Cardiac muscle cell (in vitro differentiated cells and primary cell): ENCODE results near the gene ANKRD44. TPM values are rescaled to one million over a fixed set of nuclear protein-coding genes. Genes with fewer than 3 reads are reported as not detected.

Experiments
- DNase-seq, 2 donors: peaks; one replicate each; pipeline versions ENCODE4 v3.0.0 to v3.0.0-alpha.2; 2010 to 2017; ENCODE audit warnings: low read depth in 1 of 2, low spot score in 1 of 2
- H3K27ac ChIP-seq: fragments of 200-600 bp; sonication (generic); 2 replicates; pipeline ENCODE4 v1.5.1; 2016
- H3K27me3 ChIP-seq: fragments of 200-600 bp; sonication (generic); 2 replicates; pipeline ENCODE4 v1.6.0; 2016; ENCODE audit warnings: control low read depth
- H3K36me3 ChIP-seq: fragments of 200-600 bp; sonication (generic); 2 replicates; pipeline ENCODE4 v1.5.1; 2016; ENCODE audit warnings: control low read depth
- H3K4me1 ChIP-seq: fragments of 200-600 bp; sonication (generic); 2 replicates; pipeline ENCODE4 v1.8.1; 2017; ENCODE audit warnings: low read depth, mild to moderate bottlenecking, mixed run types
- H3K4me3 ChIP-seq: fragments of 200-600 bp; sonication (generic); 2 replicates; pipeline ENCODE4 v1.5.1; 2016; ENCODE audit warnings: mild to moderate bottlenecking
- H3K9me3 ChIP-seq: fragments of 200-600 bp; sonication (generic); 2 replicates; pipeline ENCODE4 v1.5.1; 2017; ENCODE audit warnings: low read depth, mild to moderate bottlenecking, control low read depth
- CTCF ChIP-seq: IDR thresholded peaks from 2 replicates; pipeline ENCODE4 v1.5.1; 2012; ENCODE audit warnings: low read depth, mild to moderate bottlenecking, low read length
- polyA plus RNA-seq: library from polyadenylated mRNA; unstranded; fragments of >200 nt; fragmentation: Nextera tagmentation; extraction: Ambion mirVana; gene quantifications from 2 replicates; pipeline ENCODE4 v1.2.1, GENCODE V29; 2016
- total RNA-seq: library from RNA; depleted of rRNA; stranded (reverse); fragments of >200 nt; gene quantifications from 2 replicates; pipeline ENCODE4 v1.2.3, GENCODE V29; 2016

The ANKRD44 gene
- total and polyA plus RNA-seq, 2 experiments from 2014 or later = 4.0 to 5.0 TPM

DNA sequence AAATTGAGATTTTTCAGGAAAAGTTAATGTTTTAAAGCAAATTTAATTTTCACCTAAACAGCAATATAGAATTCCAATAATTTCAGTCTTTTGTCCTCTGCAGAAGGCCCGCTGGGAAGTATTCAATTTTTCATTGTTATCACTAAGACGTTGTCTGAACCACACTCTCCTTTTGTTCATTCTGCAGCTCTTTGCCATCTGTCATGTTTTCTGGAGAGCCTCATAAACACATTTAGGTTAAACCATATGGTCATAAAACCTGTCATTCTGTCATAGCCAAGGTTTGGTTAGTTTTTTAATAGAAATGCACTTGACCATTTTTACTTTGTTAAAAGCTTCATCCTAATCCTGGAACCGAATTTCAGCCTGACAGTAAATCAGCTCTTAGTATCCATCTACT, 330.1 kb downstream of the ANKRD44 start:
- no peak for TF ChIP-seq CTCF
- no peaks in the 10 kb centered on the region for H3K36me3 ChIP-seq

GRCh38 chr2:196980001-196980400, 330.6 kb downstream of the ANKRD44 start:
- Histone ChIP-seq H3K4me3 (no peak overlapping the region), H3K27me3 (no peaks in the 10 kb centered on the region), H3K27ac (no peak overlapping the region), H3K36me3 (no peaks in the 10 kb centered on the region), H3K4me1 (no peaks in the 10 kb centered on the region), H3K9me3 (no peaks in the 10 kb centered on the region)
- no peak for TF ChIP-seq CTCF
- no peak for DNase-seq

More for the DNA sequence above, 330.1 kb downstream of the ANKRD44 start:
- no peak for DNase-seq
- H3K27ac ChIP-seq = no peak overlapping the region
- no peak overlapping the region for H3K4me3 ChIP-seq
- no peaks in the 10 kb centered on the region for H3K27me3 ChIP-seq
- H3K4me1 ChIP-seq = no peaks in the 10 kb centered on the region
- no peaks in the 10 kb centered on the region for H3K9me3 ChIP-seq

GRCh38 chr2:196977507-196977906, 333.1 kb downstream of the ANKRD44 start:
- DNase-seq = no peak
- no peaks in the 10 kb centered on the region for H3K9me3 ChIP-seq
- H3K4me3 ChIP-seq = no peak overlapping the region
- no peak overlapping the region for H3K27ac ChIP-seq
- no peak for TF ChIP-seq CTCF
- H3K27me3 ChIP-seq = no peaks in the 10 kb centered on the region
- H3K4me1 ChIP-seq = no peaks in the 10 kb centered on the region
- H3K36me3 ChIP-seq = no peaks in the 10 kb centered on the region

DNA sequence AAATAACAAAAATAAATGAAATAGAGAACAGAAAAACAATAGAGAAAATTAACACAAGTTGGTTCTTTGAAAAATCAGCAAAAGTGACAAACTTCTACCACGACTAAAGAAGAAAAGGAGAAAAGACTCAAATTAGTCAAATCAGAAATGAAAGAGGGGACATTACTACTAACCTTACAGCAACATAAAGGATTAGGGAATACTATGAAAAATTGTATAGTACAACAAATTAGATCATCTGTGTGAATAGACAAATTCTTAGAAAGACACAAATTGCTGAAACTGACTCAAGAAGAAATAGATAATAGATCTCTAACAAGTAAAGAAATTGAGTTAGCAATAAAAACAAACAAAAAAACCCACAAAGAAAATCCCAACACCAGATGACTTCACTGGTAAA, 335.6 kb downstream of the ANKRD44 start:
- no peak for DNase-seq
- H3K9me3 ChIP-seq = no peaks in the 10 kb centered on the region
- no peaks in the 10 kb centered on the region for H3K36me3 ChIP-seq
- H3K27ac ChIP-seq = no peak overlapping the region
- no peak overlapping the region for H3K4me3 ChIP-seq
- H3K27me3 ChIP-seq = no peaks in the 10 kb centered on the region
- no peak for TF ChIP-seq CTCF
- no peaks in the 10 kb centered on the region for H3K4me1 ChIP-seq

- Histone ChIP-seq H3K36me3 (no peaks in the 10 kb centered on the region), H3K4me3 (no peak overlapping the region), H3K27me3 (no peaks in the 10 kb centered on the region), H3K4me1 (no peaks in the 10 kb centered on the region), H3K9me3 (no peaks in the 10 kb centered on the region), H3K27ac (no peak overlapping the region)
- DNase-seq = no peak
- no peak for TF ChIP-seq CTCF
Measured at GRCh38 chr2:196971574-196972279, 338.9 kb downstream of the ANKRD44 start.
